ENCODE results near the gene RMP24.

RMP24 gene

GRCh38 chr18:35939138-35939537 is 33.3 kb upstream of the RMP24 start:
- DNase-seq (no peak), ATAC-seq (ENCODE audit: low read depth) (no peak)
- intact Hi-C loops (cut with micrococcal nuclease), result no loop called here
- H3K4me1 Mint-ChIP-seq, result no peaks in the 10 kb centered on the region
- CTCF ChIA-PET, result interaction anchor here (1.4 kb wide), 2 partner anchors 8 to 11 kb away, joined by 3 to 4 read pairs; no protein-coding TSS in a partner anchor
- peaks cover 10% of the 10 kb centered on the region for H3K27me3 Mint-ChIP-seq
- H3K4me3 Mint-ChIP-seq, result no peak overlapping the region
- POLR2A ChIA-PET, result no interaction called here
- no peaks in the 10 kb centered on the region for H3K9me3 Mint-ChIP-seq
- H3K36me3 Mint-ChIP-seq (ENCODE audit: low read depth), result no peaks in the 10 kb centered on the region
- no peak for TF ChIP-seq CTCF (IDR thresholded peaks at IDR 0.05)
- H3K27ac Mint-ChIP-seq, result no peak overlapping the region

- Mint-ChIP-seq H3K9me3 (no peaks in the 10 kb centered on the region), H3K36me3 (ENCODE audit: low read depth) (no peaks in the 10 kb centered on the region), H3K4me3 (no peak overlapping the region), H3K4me1 (no peaks in the 10 kb centered on the region), H3K27me3 (peaks cover 10% of the 10 kb centered on the region), H3K27ac (no peak overlapping the region)
- DNase-seq (no peak), ATAC-seq (ENCODE audit: low read depth) (no peak)
- CTCF ChIA-PET, result interaction anchor here (1.6 kb wide), 1 partner anchor 185 kb away, joined by 5 read pairs; no protein-coding TSS in a partner anchor
- no peak for TF ChIP-seq CTCF (IDR thresholded peaks at IDR 0.05)
- POLR2A ChIA-PET, result no interaction called here
- intact Hi-C loops (cut with micrococcal nuclease), result no loop called here
Measured at GRCh38 chr18:35941299-35941698, 31.2 kb upstream of the RMP24 start.

DNA sequence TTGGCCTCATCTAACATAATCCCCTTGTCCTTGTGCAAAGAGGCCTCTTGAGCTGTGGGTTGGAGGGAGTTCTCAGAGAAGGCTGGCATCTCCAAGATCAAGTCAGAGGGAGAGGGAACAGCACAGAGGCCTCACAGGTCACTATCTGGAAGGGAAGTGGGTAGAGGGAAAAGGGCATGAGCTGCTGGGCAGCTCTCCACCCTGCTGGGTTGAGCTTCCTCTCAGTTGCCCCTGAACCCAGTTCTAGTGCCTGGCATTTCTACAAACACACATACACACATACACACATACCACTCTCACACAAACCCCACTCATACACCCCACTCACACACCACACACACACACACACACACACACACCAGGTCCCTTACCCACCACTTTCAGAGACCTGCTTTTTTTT is 30.3 kb upstream of the RMP24 start:
- CTCF ChIA-PET, result interaction anchor here (1.6 kb wide), 1 partner anchor 186 kb away, joined by 5 read pairs; no protein-coding TSS in a partner anchor
- POLR2A ChIA-PET, result interaction anchor here (0.7 to 1.6 kb wide), 2 partner anchors 183 to 245 kb away, joined by 5 read pairs; no protein-coding TSS in a partner anchor
- H3K27me3 Mint-ChIP-seq, result peaks cover 10% of the 10 kb centered on the region
- no peak overlapping the region for H3K27ac Mint-ChIP-seq
- ATAC-seq (ENCODE audit: low read depth), result no peak
- no peak for DNase-seq
- intact Hi-C loops (cut with micrococcal nuclease), result no loop called here
- H3K4me3 Mint-ChIP-seq, result no peak overlapping the region
- H3K9me3 Mint-ChIP-seq, result no peaks in the 10 kb centered on the region
- TF ChIP-seq CTCF (IDR thresholded peaks at IDR 0.05), result no peak
- H3K36me3 Mint-ChIP-seq (ENCODE audit: low read depth), result no peaks in the 10 kb centered on the region
- no peaks in the 10 kb centered on the region for H3K4me1 Mint-ChIP-seq

- intact Hi-C loops (cut with micrococcal nuclease), result no loop called here
- H3K36me3 Mint-ChIP-seq (ENCODE audit: low read depth), result no peaks in the 10 kb centered on the region
- H3K27ac Mint-ChIP-seq, result no peak overlapping the region
- no peak for ATAC-seq (ENCODE audit: low read depth)
- CTCF ChIA-PET, result no interaction called here
- DNase-seq, result no peak
- no peak overlapping the region for H3K4me3 Mint-ChIP-seq
- POLR2A ChIA-PET, result interaction anchor here (0.7 to 1.6 kb wide), 2 partner anchors 183 to 244 kb away, joined by 5 read pairs; no protein-coding TSS in a partner anchor
- H3K4me1 Mint-ChIP-seq, result no peaks in the 10 kb centered on the region
- H3K9me3 Mint-ChIP-seq, result no peaks in the 10 kb centered on the region
- peaks cover 10% of the 10 kb centered on the region for H3K27me3 Mint-ChIP-seq
- no peak for TF ChIP-seq CTCF (IDR thresholded peaks at IDR 0.05)
Measured at GRCh38 chr18:35942661-35943060, 29.8 kb upstream of the RMP24 start.

- no peak for ATAC-seq (ENCODE audit: low read depth)
- peaks cover 8% of the 10 kb centered on the region for H3K4me1 Mint-ChIP-seq
- H3K27ac Mint-ChIP-seq, result no peak overlapping the region
- TF ChIP-seq CTCF (IDR thresholded peaks at IDR 0.05), result no peak
- no peaks in the 10 kb centered on the region for H3K36me3 Mint-ChIP-seq (ENCODE audit: low read depth)
- POLR2A ChIA-PET, result no interaction called here
- H3K4me3 Mint-ChIP-seq, result no peak overlapping the region
- intact Hi-C loops (cut with micrococcal nuclease), result no loop called here
- H3K9me3 Mint-ChIP-seq, result no peaks in the 10 kb centered on the region
- no peak for DNase-seq
- CTCF ChIA-PET, result interaction anchor here (0.8 to 1.4 kb wide), 3 partner anchors 10 to 562 kb away, joined by 3 to 4 read pairs (median 4); no protein-coding TSS in a partner anchor
- H3K27me3 Mint-ChIP-seq, result peaks cover 27% of the 10 kb centered on the region
Measured at GRCh38 chr18:35948080-35948479, 24.4 kb upstream of the RMP24 start.

Measured in activated B cell treated with CpG ODN at 0.5 μM for 24 hours (primary cell).